Uterus (tissue), 2 donors: Measurements from ENCODE around the gene ZDHHC11B.

Experiments
- POLR2A ChIP-seq, 2 donors: fragments of 450-650 bp; IDR thresholded peaks; one replicate each; pipeline ENCODE4 v1.6.1; 2016; ENCODE audit warnings: antibody characterized with exemption in 2 of 2, mild to moderate bottlenecking in 1 of 2, moderate library complexity in 1 of 2
- TF ChIP-seq, protein P1 (sequence below), 4 experiments: fragments of 200-600 bp in 2 of 4; fragments of 450-650 bp in 2 of 4; sonication (generic) in 2 of 4; IDR thresholded peaks; one replicate each; pipeline ENCODE4 v1.5.1; 2016 to 2019; ENCODE audit warnings: antibody characterized with exemption in 4 of 4, mild to moderate bottlenecking in 2 of 4, moderate library complexity in 1 of 4

- TF ChIP-seq, protein P1, sequence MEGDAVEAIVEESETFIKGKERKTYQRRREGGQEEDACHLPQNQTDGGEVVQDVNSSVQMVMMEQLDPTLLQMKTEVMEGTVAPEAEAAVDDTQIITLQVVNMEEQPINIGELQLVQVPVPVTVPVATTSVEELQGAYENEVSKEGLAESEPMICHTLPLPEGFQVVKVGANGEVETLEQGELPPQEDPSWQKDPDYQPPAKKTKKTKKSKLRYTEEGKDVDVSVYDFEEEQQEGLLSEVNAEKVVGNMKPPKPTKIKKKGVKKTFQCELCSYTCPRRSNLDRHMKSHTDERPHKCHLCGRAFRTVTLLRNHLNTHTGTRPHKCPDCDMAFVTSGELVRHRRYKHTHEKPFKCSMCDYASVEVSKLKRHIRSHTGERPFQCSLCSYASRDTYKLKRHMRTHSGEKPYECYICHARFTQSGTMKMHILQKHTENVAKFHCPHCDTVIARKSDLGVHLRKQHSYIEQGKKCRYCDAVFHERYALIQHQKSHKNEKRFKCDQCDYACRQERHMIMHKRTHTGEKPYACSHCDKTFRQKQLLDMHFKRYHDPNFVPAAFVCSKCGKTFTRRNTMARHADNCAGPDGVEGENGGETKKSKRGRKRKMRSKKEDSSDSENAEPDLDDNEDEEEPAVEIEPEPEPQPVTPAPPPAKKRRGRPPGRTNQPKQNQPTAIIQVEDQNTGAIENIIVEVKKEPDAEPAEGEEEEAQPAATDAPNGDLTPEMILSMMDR (IDR thresholded peaks at IDR 0.05): no peak
- no peak for TF ChIP-seq POLR2A (IDR thresholded peaks at IDR 0.05)
These were observed 120.8 kb downstream of the ZDHHC11B start for GRCh38 chr5:663436-664342.
